Fibroblast of lung (primary cell): Measurements from ENCODE around the gene KIF4A.

Source experiments
- EZH2 ChIP-seq: IDR thresholded peaks from 2 replicates; pipeline ENCODE4 v1.5.1; 2012; ENCODE audit warnings: low read length, control low read depth, mild to moderate bottlenecking; ENCODE audit errors: missing control alignments
- TF ChIP-seq, protein P1 (sequence below), 2 donors: IDR thresholded peaks in 1 of 2; conservative IDR thresholded peaks in 1 of 2; 1 replicate in 1 of 2; 2 replicates in 1 of 2; pipeline ENCODE4 v1.5.1; 2011 to 2012; ENCODE audit warnings: low read length in 2 of 2, control low read depth in 1 of 2, inconsistent platforms in 1 of 2, low read depth in 1 of 2, mild to moderate bottlenecking in 1 of 2

GRCh38 chrX:70424801-70425200 lies 134.9 kb downstream of the KIF4A start:
- no peak for TF ChIP-seq EZH2
- TF ChIP-seq, protein P1, sequence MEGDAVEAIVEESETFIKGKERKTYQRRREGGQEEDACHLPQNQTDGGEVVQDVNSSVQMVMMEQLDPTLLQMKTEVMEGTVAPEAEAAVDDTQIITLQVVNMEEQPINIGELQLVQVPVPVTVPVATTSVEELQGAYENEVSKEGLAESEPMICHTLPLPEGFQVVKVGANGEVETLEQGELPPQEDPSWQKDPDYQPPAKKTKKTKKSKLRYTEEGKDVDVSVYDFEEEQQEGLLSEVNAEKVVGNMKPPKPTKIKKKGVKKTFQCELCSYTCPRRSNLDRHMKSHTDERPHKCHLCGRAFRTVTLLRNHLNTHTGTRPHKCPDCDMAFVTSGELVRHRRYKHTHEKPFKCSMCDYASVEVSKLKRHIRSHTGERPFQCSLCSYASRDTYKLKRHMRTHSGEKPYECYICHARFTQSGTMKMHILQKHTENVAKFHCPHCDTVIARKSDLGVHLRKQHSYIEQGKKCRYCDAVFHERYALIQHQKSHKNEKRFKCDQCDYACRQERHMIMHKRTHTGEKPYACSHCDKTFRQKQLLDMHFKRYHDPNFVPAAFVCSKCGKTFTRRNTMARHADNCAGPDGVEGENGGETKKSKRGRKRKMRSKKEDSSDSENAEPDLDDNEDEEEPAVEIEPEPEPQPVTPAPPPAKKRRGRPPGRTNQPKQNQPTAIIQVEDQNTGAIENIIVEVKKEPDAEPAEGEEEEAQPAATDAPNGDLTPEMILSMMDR (conservative IDR thresholded peaks at IDR 0.05 in 1 of 2, IDR thresholded peaks at IDR 0.05 in 1 of 2; ENCODE audit: low read depth in 1 of 2, low read length in 2 of 2) = no peak
